ENCODE measurements around the gene CROCC2. TPM values are rescaled to one million over a fixed set of nuclear protein-coding genes. Genes with fewer than 3 reads are reported as not detected.

Gene CROCC2
- polyA plus RNA-seq, 4 donors: 0.13 to 0.18 TPM; not detected in 2

- Histone ChIP-seq H3K27ac (ENCODE audit: low read depth in 1 of 3, low read length in 2 of 3) (no peak overlapping the region), H3K4me1 (ENCODE audit: control insufficient read depth in 3 of 3, insufficient read depth in 2 of 3, low read depth in 1 of 3, low read length in 2 of 3) (no peaks in the 10 kb centered on the region), H3K36me3 (ENCODE audit: control insufficient read depth in 3 of 3, insufficient read depth in 2 of 3, low read depth in 1 of 3, low read length in 3 of 3) (peaks cover 0 to 3% (median 0%) of the 10 kb centered on the region in 3 donors), H3K9me3 (ENCODE audit: control insufficient read depth in 2 of 2, insufficient read depth in 1 of 2, low read depth in 1 of 2, low read length in 1 of 2) (peaks cover 3 to 15% of the 10 kb centered on the region in 2 donors), H3K4me3 (ENCODE audit: low read depth in 1 of 3, low read length in 3 of 3) (no peak overlapping the region), H3K27me3 (ENCODE audit: control insufficient read depth in 3 of 3, insufficient read depth in 3 of 3, low read length in 3 of 3) (peaks cover 3 to 43% (median 3%) of the 10 kb centered on the region in 3 donors)
- FAIRE-seq: no peak
- 78 to 86% (median 84%) methylated on average over 9 of the region's 9 CpGs for WGBS, 3 donors
- no peak for DNase-seq
Measured at GRCh38 chr2:241000831-241001321, 94.7 kb downstream of the CROCC2 start.

- peaks cover 3 to 15% of the 10 kb centered on the region in 2 donors for H3K9me3 ChIP-seq (ENCODE audit: control insufficient read depth in 2 of 2, insufficient read depth in 1 of 2, low read depth in 1 of 2, low read length in 1 of 2)
- peaks cover 0 to 3% (median 0%) of the 10 kb centered on the region in 3 donors for H3K36me3 ChIP-seq (ENCODE audit: control insufficient read depth in 3 of 3, insufficient read depth in 2 of 3, low read depth in 1 of 3, low read length in 3 of 3)
- 86 to 91% (median 90%) methylated on average over 18 to 21 of the region's 21 CpGs for WGBS, 3 donors
- DNase-seq (no peak), FAIRE-seq (no peak)
- H3K27ac ChIP-seq (ENCODE audit: low read depth in 1 of 3, low read length in 2 of 3): no peak overlapping the region
- H3K4me1 ChIP-seq (ENCODE audit: control insufficient read depth in 3 of 3, insufficient read depth in 2 of 3, low read depth in 1 of 3, low read length in 2 of 3): no peaks in the 10 kb centered on the region
- H3K27me3 ChIP-seq (ENCODE audit: control insufficient read depth in 3 of 3, insufficient read depth in 3 of 3, low read length in 3 of 3): peaks cover 3 to 43% (median 3%) of the 10 kb centered on the region in 3 donors
- H3K4me3 ChIP-seq (ENCODE audit: low read depth in 1 of 3, low read length in 3 of 3): no peak overlapping the region
Measured at GRCh38 chr2:241001413-241002274, 95.5 kb downstream of the CROCC2 start.

GRCh38 chr2:241002275-241003046, 96.3 kb downstream of the CROCC2 start:
- Histone ChIP-seq H3K27ac (ENCODE audit: low read depth in 1 of 3, low read length in 2 of 3) (no peak overlapping the region), H3K27me3 (ENCODE audit: control insufficient read depth in 3 of 3, insufficient read depth in 3 of 3, low read length in 3 of 3) (peaks cover 3 to 37% (median 3%) of the 10 kb centered on the region in 3 donors), H3K4me3 (ENCODE audit: low read depth in 1 of 3, low read length in 3 of 3) (no peak overlapping the region), H3K4me1 (ENCODE audit: control insufficient read depth in 3 of 3, insufficient read depth in 2 of 3, low read depth in 1 of 3, low read length in 2 of 3) (no peaks in the 10 kb centered on the region), H3K9me3 (ENCODE audit: control insufficient read depth in 2 of 2, insufficient read depth in 1 of 2, low read depth in 1 of 2, low read length in 1 of 2) (peaks cover 3 to 15% of the 10 kb centered on the region in 2 donors), H3K36me3 (ENCODE audit: control insufficient read depth in 3 of 3, insufficient read depth in 2 of 3, low read depth in 1 of 3, low read length in 3 of 3) (peaks cover 0 to 3% (median 0%) of the 10 kb centered on the region in 3 donors)
- WGBS, 3 donors: 81 to 88% (median 84%) methylated on average over 9 to 11 of the region's 11 CpGs
- FAIRE-seq (no peak), DNase-seq (no peak)

GRCh38 chr2:241003047-241003360, 96.9 kb downstream of the CROCC2 start:
- peaks cover 0 to 3% (median 0%) of the 10 kb centered on the region in 3 donors for H3K36me3 ChIP-seq (ENCODE audit: control insufficient read depth in 3 of 3, insufficient read depth in 2 of 3, low read depth in 1 of 3, low read length in 3 of 3)
- 93 to 95% (median 95%) methylated on average over 7 of the region's 7 CpGs for WGBS, 3 donors
- H3K4me3 ChIP-seq (ENCODE audit: low read depth in 1 of 3, low read length in 3 of 3): no peak overlapping the region
- H3K27ac ChIP-seq (ENCODE audit: low read depth in 1 of 3, low read length in 2 of 3): no peak overlapping the region
- DNase-seq (no peak), FAIRE-seq (no peak)
- peaks cover 3 to 32% (median 3%) of the 10 kb centered on the region in 3 donors for H3K27me3 ChIP-seq (ENCODE audit: control insufficient read depth in 3 of 3, insufficient read depth in 3 of 3, low read length in 3 of 3)
- H3K4me1 ChIP-seq (ENCODE audit: control insufficient read depth in 3 of 3, insufficient read depth in 2 of 3, low read depth in 1 of 3, low read length in 2 of 3): no peaks in the 10 kb centered on the region
- H3K9me3 ChIP-seq (ENCODE audit: control insufficient read depth in 2 of 2, insufficient read depth in 1 of 2, low read depth in 1 of 2, low read length in 1 of 2): peaks cover 3 to 15% of the 10 kb centered on the region in 2 donors

- FAIRE-seq: no peak
- WGBS, 3 donors: 94 to 98% (median 97%) methylated on average over 2 of the region's 2 CpGs
Measured at GRCh38 chr2:241003369-241003768, 97.2 kb downstream of the CROCC2 start.

GRCh38 chr2:241003830-241004564, 97.9 kb downstream of the CROCC2 start:
- 78 to 92% (median 89%) methylated on average over 1 of the region's 1 CpG for WGBS, 3 donors
- H3K27me3 ChIP-seq (ENCODE audit: control insufficient read depth in 3 of 3, insufficient read depth in 3 of 3, low read length in 3 of 3): peaks cover 3 to 30% (median 3%) of the 10 kb centered on the region in 3 donors
- no peak overlapping the region for H3K4me3 ChIP-seq (ENCODE audit: low read depth in 1 of 3, low read length in 3 of 3)
- H3K9me3 ChIP-seq (ENCODE audit: control insufficient read depth in 2 of 2, insufficient read depth in 1 of 2, low read depth in 1 of 2, low read length in 1 of 2): peaks cover 3 to 15% of the 10 kb centered on the region in 2 donors
- no peak overlapping the region for H3K27ac ChIP-seq (ENCODE audit: low read depth in 1 of 3, low read length in 2 of 3)
- DNase-seq (no peak), FAIRE-seq (no peak)
- H3K4me1 ChIP-seq (ENCODE audit: control insufficient read depth in 3 of 3, insufficient read depth in 2 of 3, low read depth in 1 of 3, low read length in 2 of 3): no peaks in the 10 kb centered on the region
- peaks cover 0 to 3% (median 0%) of the 10 kb centered on the region in 3 donors for H3K36me3 ChIP-seq (ENCODE audit: control insufficient read depth in 3 of 3, insufficient read depth in 2 of 3, low read depth in 1 of 3, low read length in 3 of 3)

More at GRCh38 chr2:241003369-241003768, 97.2 kb downstream of the CROCC2 start:
- Histone ChIP-seq H3K4me1 (ENCODE audit: control insufficient read depth in 3 of 3, insufficient read depth in 2 of 3, low read depth in 1 of 3, low read length in 2 of 3) (no peaks in the 10 kb centered on the region), H3K27ac (ENCODE audit: low read depth in 1 of 3, low read length in 2 of 3) (no peak overlapping the region), H3K4me3 (ENCODE audit: low read depth in 1 of 3, low read length in 3 of 3) (no peak overlapping the region), H3K36me3 (ENCODE audit: control insufficient read depth in 3 of 3, insufficient read depth in 2 of 3, low read depth in 1 of 3, low read length in 3 of 3) (peaks cover 0 to 3% (median 0%) of the 10 kb centered on the region in 3 donors), H3K27me3 (ENCODE audit: control insufficient read depth in 3 of 3, insufficient read depth in 3 of 3, low read length in 3 of 3) (peaks cover 3 to 30% (median 3%) of the 10 kb centered on the region in 3 donors), H3K9me3 (ENCODE audit: control insufficient read depth in 2 of 2, insufficient read depth in 1 of 2, low read depth in 1 of 2, low read length in 1 of 2) (peaks cover 3 to 15% of the 10 kb centered on the region in 2 donors)
- DNase-seq: no peak

GRCh38 chr2:241005569-241005968, 99.4 kb downstream of the CROCC2 start:
- H3K9me3 ChIP-seq (ENCODE audit: control insufficient read depth in 2 of 2, insufficient read depth in 1 of 2, low read depth in 1 of 2, low read length in 1 of 2): peaks cover 3 to 15% of the 10 kb centered on the region in 2 donors
- peaks cover 0 to 21% (median 0%) of the 10 kb centered on the region in 3 donors for H3K27me3 ChIP-seq (ENCODE audit: control insufficient read depth in 3 of 3, insufficient read depth in 3 of 3, low read length in 3 of 3)
- H3K27ac ChIP-seq (ENCODE audit: low read depth in 1 of 3, low read length in 2 of 3): no peak overlapping the region
- H3K36me3 ChIP-seq (ENCODE audit: control insufficient read depth in 3 of 3, insufficient read depth in 2 of 3, low read depth in 1 of 3, low read length in 3 of 3): peaks cover 0 to 4% (median 0%) of the 10 kb centered on the region in 3 donors
- 74 to 92% (median 87%) methylated on average over 2 of the region's 2 CpGs for WGBS, 3 donors
- no peak overlapping the region for H3K4me3 ChIP-seq (ENCODE audit: low read depth in 1 of 3, low read length in 3 of 3)
- no peak for DNase-seq
- peaks cover 0 to 4% (median 4%) of the 10 kb centered on the region in 3 donors for H3K4me1 ChIP-seq (ENCODE audit: control insufficient read depth in 3 of 3, insufficient read depth in 2 of 3, low read depth in 1 of 3, low read length in 2 of 3)
- no peak for FAIRE-seq

Data from small intestine (tissue), 7 donors.